Transverse colon (tissue), 4 donors: ENCODE results near the gene DIP2A. TPM values are rescaled to one million over a fixed set of nuclear protein-coding genes. Genes with fewer than 3 reads are reported as not detected.
A peak's percentile ranks its signal among the peaks of the same experiment; 100 is the strongest.

Source experiments
- DNase-seq: peaks from one replicate; pipeline ENCODE4 v3.0.0-alpha.2; 2019
- H3K27ac ChIP-seq, 4 donors: fragments of 200-600 bp; sonication (generic); 2 replicates each; pipeline ENCODE4 v1.5.1; 2016 to 2018; ENCODE audit warnings: inconsistent platforms in 4 of 4
- H3K27me3 ChIP-seq: fragments of 200-600 bp; sonication (generic); 2 replicates; pipeline ENCODE4 v1.5.1; 2017; ENCODE audit warnings: inconsistent platforms
- H3K36me3 ChIP-seq, 4 donors: fragments of 200-600 bp; sonication (generic); 2 replicates each; pipeline ENCODE4 v1.5.1; 2017 to 2019; ENCODE audit warnings: inconsistent platforms in 4 of 4
- H3K4me1 ChIP-seq, 4 donors: fragments of 200-600 bp; sonication (generic); 2 replicates each; pipeline ENCODE4 v1.5.1; 2017 to 2020; ENCODE audit warnings: inconsistent platforms in 4 of 4
- H3K4me3 ChIP-seq, 4 donors: fragments of 200-600 bp; sonication (generic); 1 replicate in 1 of 4; 2 replicates in 3 of 4; pipeline versions ENCODE4 v1.5.1 to v1.6.1; 2017 to 2019; ENCODE audit warnings: inconsistent platforms in 4 of 4
- H3K9me3 ChIP-seq, 2 donors: fragments of 200-600 bp; sonication (generic); 2 replicates each; pipeline ENCODE4 v1.5.1; 2017 to 2019; ENCODE audit warnings: inconsistent platforms in 2 of 2
- EP300 ChIP-seq: sonication (generic); formaldehyde crosslinking; IDR thresholded peaks from one replicate; pipeline ENCODE4 v1.6.1; 2017; ENCODE audit warnings: antibody characterized with exemption, low read depth
- POLR2A ChIP-seq: fragments of 450-650 bp; IDR thresholded peaks from one replicate; pipeline ENCODE4 v1.6.1; 2016; ENCODE audit warnings: antibody characterized with exemption, mild to moderate bottlenecking, moderate library complexity
- POLR2AphosphoS5 ChIP-seq, 3 donors: sonication (generic); formaldehyde crosslinking; IDR thresholded peaks; one replicate each; pipeline ENCODE4 v1.6.1; 2016; ENCODE audit warnings: antibody characterized with exemption in 3 of 3
- WGBS, 2 donors: methylation state at CpG; one replicate each; pipeline ENCODE4 v1.1.5; 2018; ENCODE audit warnings: low coverage in 1 of 2; 5-methylcytosine and 5-hydroxymethylcytosine counted together
- in situ Hi-C, 4 donors: fragments of 200-750 bp; cut with MboI; loops; one replicate each; pipeline versions ENCODE4 v1.15.0 to v1.15.1; 2017; ENCODE audit warnings: low sequenced_read_pairs in 3 of 4, low pct_ligation_motif_present in 1 of 4, low pct_unique_long_range_greater_than_20kb in 1 of 4
- intact Hi-C: fragments of 100-400 bp; cut with DNase I; formaldehyde crosslinking; loops from one replicate; pipeline ENCODE4 v1.15.1; 2023; ENCODE audit warnings: low total_unique reads
- total RNA-seq, 4 donors: library from RNA; depleted of rRNA; stranded (reverse); fragments of >200 nt; gene quantifications; one replicate each; pipeline ENCODE4 v1.1.0, GENCODE V29; 2016
- TF ChIP-seq, protein P1 (sequence below), 5 experiments: fragments of 200-600 bp in 3 of 5; fragments of 450-650 bp in 2 of 5; sonication (generic) in 3 of 5; IDR thresholded peaks; 1 replicate in 2 of 5; 2 replicates in 3 of 5; pipeline ENCODE4 v1.5.1; 2016 to 2017; ENCODE audit warnings: antibody characterized with exemption in 5 of 5, inconsistent platforms in 3 of 5, mild to moderate bottlenecking in 2 of 5, moderate library complexity in 1 of 5

DIP2A gene
- total RNA-seq, 4 donors from 2014 or later = 68.8 to 121 (median 92.9) TPM

- TF ChIP-seq EP300 (no peak), POLR2A (no peak), POLR2AphosphoS5 (IDR thresholded peaks at IDR 0.05) (no peak)
- TF ChIP-seq, protein P1, sequence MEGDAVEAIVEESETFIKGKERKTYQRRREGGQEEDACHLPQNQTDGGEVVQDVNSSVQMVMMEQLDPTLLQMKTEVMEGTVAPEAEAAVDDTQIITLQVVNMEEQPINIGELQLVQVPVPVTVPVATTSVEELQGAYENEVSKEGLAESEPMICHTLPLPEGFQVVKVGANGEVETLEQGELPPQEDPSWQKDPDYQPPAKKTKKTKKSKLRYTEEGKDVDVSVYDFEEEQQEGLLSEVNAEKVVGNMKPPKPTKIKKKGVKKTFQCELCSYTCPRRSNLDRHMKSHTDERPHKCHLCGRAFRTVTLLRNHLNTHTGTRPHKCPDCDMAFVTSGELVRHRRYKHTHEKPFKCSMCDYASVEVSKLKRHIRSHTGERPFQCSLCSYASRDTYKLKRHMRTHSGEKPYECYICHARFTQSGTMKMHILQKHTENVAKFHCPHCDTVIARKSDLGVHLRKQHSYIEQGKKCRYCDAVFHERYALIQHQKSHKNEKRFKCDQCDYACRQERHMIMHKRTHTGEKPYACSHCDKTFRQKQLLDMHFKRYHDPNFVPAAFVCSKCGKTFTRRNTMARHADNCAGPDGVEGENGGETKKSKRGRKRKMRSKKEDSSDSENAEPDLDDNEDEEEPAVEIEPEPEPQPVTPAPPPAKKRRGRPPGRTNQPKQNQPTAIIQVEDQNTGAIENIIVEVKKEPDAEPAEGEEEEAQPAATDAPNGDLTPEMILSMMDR (IDR thresholded peaks at IDR 0.05) = no peak
- Histone ChIP-seq H3K9me3 (no peaks in the 10 kb centered on the region), H3K4me1 (peaks cover 0 to 12% (median 0%) of the 10 kb centered on the region in 4 donors), H3K36me3 (no peaks in the 10 kb centered on the region), H3K27ac (no peak overlapping the region), H3K27me3 (no peaks in the 10 kb centered on the region), H3K4me3 (no peak overlapping the region)
- DNase-seq = no peak
- in situ Hi-C loops (no loop called here), intact Hi-C loops (no loop called here)
- WGBS, 2 donors = 66% methylated on average over 9 of the region's 9 CpGs; no CpG with 5 or more reads in 1 of the 2 donors
Observed at GRCh38 chr21:46600978-46601377, 142.3 kb downstream of the DIP2A start.

- TF ChIP-seq POLR2AphosphoS5 (IDR thresholded peaks at IDR 0.05) (no peak), POLR2A (no peak), EP300 (no peak)
- TF ChIP-seq, protein P1 (IDR thresholded peaks at IDR 0.05) = no peak
- H3K27ac ChIP-seq = no peak overlapping the region
- DNase-seq = no peak
- H3K27me3 ChIP-seq = no peaks in the 10 kb centered on the region
- H3K36me3 ChIP-seq = no peaks in the 10 kb centered on the region
- in situ Hi-C loops (no loop called here), intact Hi-C loops (no loop called here)
- H3K4me1 ChIP-seq = peaks cover 0 to 17% (median 3%) of the 10 kb centered on the region in 4 donors
- no peaks in the 10 kb centered on the region for H3K9me3 ChIP-seq
- WGBS, 2 donors = 33 to 46% methylated on average over 4 to 9 of the region's 9 CpGs
- no peak overlapping the region for H3K4me3 ChIP-seq
Observed at GRCh38 chr21:46603228-46603627, 144.5 kb downstream of the DIP2A start.

GRCh38 chr21:46604329-46604974 is 145.8 kb downstream of the DIP2A start:
- peaks cover 0 to 10% (median 3%) of the 10 kb centered on the region in 4 donors for H3K4me1 ChIP-seq
- no peaks in the 10 kb centered on the region for H3K9me3 ChIP-seq
- intact Hi-C loops = no loop called here
- no peak for DNase-seq
- H3K27me3 ChIP-seq = no peaks in the 10 kb centered on the region
- no peak for TF ChIP-seq EP300
- TF ChIP-seq, protein P1 (IDR thresholded peaks at IDR 0.05) = no peak
- peak overlapping the region in 3 of 4 donors; percentile 14 to 63 (median 48) for H3K27ac ChIP-seq
- 71 to 79% methylated on average over 6 to 9 of the region's 9 CpGs for WGBS, 2 donors
- no peaks in the 10 kb centered on the region for H3K36me3 ChIP-seq
- H3K4me3 ChIP-seq = no peak overlapping the region
- in situ Hi-C loops = no loop called here

DNA sequence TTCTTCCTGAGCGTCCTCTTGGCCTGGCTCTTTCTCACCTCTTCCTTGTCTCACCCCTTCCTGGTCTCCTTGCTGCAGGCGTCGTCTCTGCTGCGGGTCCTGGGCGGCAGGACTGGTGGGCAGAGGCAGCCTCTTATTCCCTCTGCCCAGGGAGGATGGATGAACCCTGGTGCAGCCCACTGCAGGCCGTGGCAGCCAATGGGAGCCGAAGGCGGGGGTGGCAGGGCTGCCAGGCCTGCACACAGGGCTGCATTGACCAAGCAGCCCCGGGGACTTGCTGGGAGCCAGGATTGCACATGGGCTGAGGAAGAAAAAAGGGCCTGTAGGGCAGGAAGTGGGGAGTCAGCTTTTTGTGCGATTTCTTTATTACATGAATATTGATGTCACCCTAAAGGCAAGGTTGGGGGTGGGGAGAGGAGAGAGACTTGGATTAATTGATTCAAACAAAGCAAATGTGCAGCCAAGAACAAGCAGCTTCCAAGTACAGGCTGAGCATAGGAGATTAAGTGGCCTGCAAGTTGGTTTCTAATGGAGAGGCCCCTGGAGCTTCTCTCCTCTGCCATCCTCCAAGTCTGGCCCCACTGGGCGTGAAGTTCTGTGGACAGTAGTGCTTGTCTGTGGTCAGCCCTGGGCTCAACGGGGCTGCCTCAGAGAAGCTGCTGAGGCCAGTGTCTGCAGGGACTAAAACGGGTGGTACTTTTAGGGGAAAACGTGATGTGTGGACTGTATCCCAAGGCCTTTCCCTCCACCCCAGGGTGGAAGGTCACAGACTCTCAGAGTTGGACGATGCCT is 146.5 kb downstream of the DIP2A start, which contains the start of gene S100B:
TSS of gene S100B (minus strand) at position 108 of the 792 bp plus-strand sequence. CDS start 2,667 bp downstream, outside the sequence.
- H3K4me1 ChIP-seq = peaks cover 0 to 10% (median 3%) of the 10 kb centered on the region in 4 donors
- 50 to 74% methylated on average over 1 to 15 of the region's 15 CpGs for whole genome bisulfite sequencing, 2 donors
- in situ Hi-C loops = no loop called here
- TF ChIP-seq, protein P1 (IDR thresholded peaks at IDR 0.05) = no peak
- TF ChIP-seq POLR2AphosphoS5 (IDR thresholded peaks at IDR 0.05) (peak; percentile 9 to 71 (median 57)), POLR2A (no peak)
- H3K9me3 ChIP-seq = no peaks in the 10 kb centered on the region
- no peaks in the 10 kb centered on the region for H3K27me3 ChIP-seq
- DNase-seq = no peak
- peak within 1 kb of the TSS; percentile 40 to 63 (median 47) for H3K27ac ChIP-seq
- intact Hi-C loops = no loop called here
- no peaks in the 10 kb centered on the region for H3K36me3 ChIP-seq
- H3K4me3 ChIP-seq = no peak within 1 kb of the TSS
